Measurements from ENCODE around the gene GRK6.

- no peak for TF ChIP-seq EZH2 (IDR thresholded peaks at IDR 0.05; ENCODE audit: low read depth)
- no peak for TF ChIP-seq CTCF (conservative IDR thresholded peaks at IDR 0.05)
Measured at GRCh38 chr5:177458912-177459350, 32.5 kb downstream of the GRK6 start.
